Renal pelvis (tissue), 4 donors: ENCODE results near the gene TMEM141. TPM values are rescaled to one million over a fixed set of nuclear protein-coding genes. Genes with fewer than 3 reads are reported as not detected.
"Not testable (repeated sequence)": the region's sequence is repeated elsewhere in the genome, so short reads cannot be mapped to it uniquely, and the experiment has no call there.

Source experiments
- DNase-seq: peaks from one replicate; pipeline ENCODE4 v3.0.0-alpha.2; 2013
- polyA plus RNA-seq, 3 donors: library from polyadenylated mRNA; unstranded; fragments of 120-200 nt; gene quantifications; one replicate each; pipeline ENCODE4 v1.2.1, GENCODE V29; 2013; ENCODE audit not compliant: insufficient read length in 3 of 3

TMEM141 gene
- polyA plus RNA-seq, 3 donors, result 77.3 to 83.8 (median 78.0) TPM

GRCh38 chr9:136751244-136751643 is 39.9 kb upstream of the TMEM141 start:
- no peak for DNase-seq

DNA sequence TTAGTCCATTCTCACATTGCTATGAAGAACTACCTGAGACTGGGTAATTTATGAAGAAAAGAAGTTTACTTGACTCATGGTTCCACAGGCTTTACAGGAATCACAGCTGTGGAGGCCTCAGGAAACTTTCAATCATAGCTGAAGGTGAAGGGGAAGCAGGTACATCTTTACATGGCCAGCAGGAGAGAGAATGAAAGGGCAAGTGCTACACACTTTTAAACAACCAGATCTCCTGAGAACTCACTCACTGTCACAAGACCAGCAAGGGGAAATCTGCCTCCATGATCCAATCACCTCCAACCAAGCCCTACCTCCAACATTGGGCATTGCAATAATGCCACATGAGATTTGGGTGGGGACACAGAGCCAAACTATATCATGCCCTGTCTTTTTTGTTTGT is 39.3 kb upstream of the TMEM141 start:
- no peak for DNase-seq

DNA sequence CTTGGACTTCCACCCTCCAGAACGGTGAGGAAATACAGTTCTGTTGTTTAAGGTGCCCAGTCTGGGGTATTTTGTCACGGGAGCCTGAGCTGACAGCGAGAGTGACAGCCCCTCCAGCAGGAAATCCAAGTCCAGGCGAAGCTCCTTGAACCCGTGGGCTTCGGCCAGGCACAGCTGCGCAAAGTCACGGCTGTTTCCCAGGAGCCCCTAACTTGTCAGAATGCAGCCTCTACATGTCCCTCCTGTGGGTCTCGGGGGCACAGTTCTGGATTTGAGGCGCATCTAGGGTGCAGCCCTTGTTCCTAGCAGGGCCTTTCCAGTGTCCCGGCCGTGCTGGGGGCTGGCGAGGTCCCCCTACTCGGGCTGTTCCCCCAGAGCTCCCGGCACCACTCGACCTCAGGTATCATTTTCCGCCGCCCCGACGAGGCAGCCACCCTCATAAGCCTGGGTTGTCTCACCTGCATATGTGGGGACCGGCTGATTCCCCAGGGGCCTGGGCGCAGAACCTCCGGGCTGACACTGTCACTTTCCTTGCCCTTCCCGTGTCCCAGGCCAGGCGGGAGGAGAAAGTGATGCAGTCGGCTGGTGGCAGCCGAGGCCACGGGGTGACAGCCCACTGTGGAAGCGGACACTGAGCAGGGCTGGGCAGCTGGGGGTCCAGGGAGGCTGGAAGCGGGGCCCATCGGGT is 37.6 kb upstream of the TMEM141 start:
- no peak for DNase-seq

GRCh38 chr9:136754059-136754572 is 37.0 kb upstream of the TMEM141 start:
- DNase-seq, result no peak

GRCh38 chr9:136754626-136755301 is 36.4 kb upstream of the TMEM141 start:
- no peak for DNase-seq

DNA sequence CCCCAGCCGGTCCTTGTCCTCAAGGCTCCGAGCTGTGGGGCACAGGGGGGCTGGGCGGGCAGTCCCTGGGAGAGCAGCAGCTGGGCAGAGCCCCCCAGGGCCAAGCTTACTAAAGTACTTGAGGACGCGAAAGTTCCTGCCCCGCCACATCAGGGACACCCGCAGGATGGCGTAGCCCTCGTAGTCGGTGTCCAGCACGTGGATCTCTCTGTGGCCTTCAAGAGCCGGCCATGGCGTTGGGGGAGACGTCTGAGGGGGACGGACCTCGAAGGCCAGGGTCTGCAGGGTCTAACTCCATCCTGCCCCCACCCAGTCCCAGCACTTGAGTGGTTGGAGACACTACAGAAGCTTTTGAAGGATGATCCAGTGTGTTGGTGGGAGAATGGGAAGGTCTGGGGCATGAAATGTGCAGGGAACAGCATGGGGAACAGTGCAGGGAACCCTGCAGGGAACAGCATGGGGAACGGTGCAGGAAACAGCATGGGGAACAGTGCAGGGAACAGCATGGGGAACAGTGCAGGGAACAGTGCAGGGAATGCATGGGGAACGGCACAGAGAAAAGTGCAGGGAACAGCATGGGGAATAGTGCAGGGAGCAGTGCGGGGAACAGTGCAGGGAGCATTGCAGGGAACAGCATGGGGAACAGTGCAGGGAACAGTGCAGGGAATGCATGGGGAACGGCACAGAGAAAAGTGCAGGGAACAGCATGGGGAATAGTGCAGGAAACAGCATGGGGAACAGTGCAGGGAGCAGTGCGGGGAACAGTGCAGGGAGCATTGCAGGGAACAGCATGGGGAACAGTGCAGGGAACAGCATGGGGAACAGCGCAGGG is 35.6 kb upstream of the TMEM141 start:
- DNase-seq, result not testable (repeated sequence)

- no peak for DNase-seq
Measured at GRCh38 chr9:136756134-136756438, 35.1 kb upstream of the TMEM141 start.

DNA sequence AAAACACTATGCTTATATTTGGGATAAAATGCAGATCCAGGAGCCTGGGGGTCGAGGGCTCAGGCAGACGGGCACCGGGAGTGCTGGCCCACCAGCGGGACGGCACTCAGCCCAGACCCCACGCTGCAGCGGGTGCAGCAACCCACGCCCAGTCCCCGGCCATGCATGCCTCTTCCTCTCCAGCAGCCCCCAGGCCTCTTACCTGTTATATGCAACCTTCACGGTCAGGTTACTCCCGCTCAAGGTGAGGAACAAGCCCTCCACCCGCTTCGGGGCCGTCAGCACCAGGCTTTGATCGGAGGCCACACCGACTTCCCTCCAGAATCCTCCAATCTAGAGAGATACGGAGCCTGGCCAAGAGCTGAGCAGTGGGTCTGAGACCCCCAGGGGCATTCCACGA is 34.3 kb upstream of the TMEM141 start:
- DNase-seq, result no peak

DNA sequence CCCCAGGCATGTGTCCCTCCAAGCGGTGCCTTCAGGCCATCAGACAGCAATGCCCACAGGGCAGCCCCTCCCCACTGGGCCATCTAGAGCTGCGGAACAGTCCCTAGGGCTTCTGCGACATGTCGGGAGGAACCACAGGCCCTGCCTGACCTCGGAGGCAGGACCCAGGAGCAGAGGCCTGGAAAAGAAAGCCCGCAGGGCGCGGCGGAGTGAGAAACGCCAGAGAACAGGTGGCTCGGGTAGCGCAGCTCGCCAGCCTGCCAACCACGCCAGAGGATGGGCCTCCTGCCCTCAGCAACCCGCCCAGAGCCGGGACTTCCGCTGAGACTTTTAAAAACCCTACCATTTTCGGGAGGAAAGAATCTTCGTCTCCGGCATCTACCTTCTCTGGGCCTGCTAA is 33.8 kb upstream of the TMEM141 start:
- no peak for DNase-seq

- DNase-seq, result no peak
Measured at GRCh38 chr9:136757751-136758140, 33.4 kb upstream of the TMEM141 start.

- no peak for DNase-seq
Measured at GRCh38 chr9:136759001-136759400, 32.1 kb upstream of the TMEM141 start.

DNA sequence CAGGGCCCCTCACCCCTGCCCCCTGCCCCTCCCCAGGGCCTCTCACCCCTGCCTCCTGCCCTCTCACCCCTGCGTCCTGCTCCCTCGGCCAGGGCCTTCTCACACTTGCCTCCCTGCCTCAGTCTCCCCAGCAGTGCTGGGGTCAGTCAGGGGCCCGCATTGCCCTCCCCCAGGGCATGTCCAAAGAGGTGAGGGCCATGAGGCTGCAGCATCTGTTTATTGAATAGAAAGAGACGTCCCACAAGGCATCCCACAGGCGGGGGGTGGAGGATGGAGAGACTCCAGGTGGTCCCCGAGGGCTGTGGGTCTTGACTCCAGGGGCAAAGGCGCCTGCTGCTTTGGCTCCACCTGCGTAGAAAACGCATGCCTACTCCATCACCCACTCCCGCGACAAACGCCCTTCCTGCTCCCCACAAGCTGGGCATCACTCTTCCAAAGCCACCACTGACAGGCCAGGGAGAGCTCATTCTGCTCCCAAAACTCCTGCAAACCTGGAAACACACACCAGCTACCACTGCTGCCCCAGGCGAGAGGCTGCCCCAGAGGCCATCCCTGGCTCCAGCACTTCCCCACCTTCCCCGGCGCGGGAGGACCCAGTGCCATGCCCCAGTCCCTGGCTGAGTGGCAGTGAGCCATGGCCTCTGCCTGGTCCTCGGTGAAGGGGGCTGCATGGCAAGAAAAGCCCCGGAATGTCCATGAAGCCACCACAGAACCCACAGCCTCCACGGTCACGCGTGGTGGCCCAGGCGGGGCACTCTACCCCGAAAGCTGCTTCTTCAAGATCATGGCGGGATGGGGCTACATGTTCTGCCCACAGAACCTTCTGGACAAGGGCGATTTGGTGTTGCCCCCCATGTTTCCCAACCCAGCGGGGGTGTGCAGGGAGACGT is 31.5 kb upstream of the TMEM141 start:
- no peak for DNase-seq

DNA sequence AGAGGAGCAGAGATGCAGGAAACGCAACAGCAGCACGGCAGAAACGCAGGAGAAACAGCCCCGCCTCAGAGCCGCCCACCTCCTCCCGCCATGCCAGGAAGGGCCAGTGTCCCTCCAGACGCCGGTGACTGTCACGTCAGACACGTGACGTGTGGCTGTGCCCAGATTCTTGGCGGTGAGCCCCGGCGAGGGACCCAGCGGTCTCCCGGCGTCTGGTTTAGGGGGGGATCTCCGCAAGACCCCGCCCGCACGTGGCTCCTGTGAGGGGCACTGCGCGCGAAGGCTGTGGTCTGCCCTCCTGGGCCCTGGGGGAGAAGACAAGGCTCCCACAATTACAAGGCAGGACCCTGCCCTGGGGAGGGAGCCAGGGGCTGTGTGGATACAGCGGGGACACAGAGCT is 30.7 kb upstream of the TMEM141 start:
- DNase-seq, result no peak

- not testable (repeated sequence) for DNase-seq
Measured at GRCh38 chr9:136760834-136761544, 30.2 kb upstream of the TMEM141 start.

- no peak for DNase-seq
Measured at GRCh38 chr9:136761545-136761981, 29.6 kb upstream of the TMEM141 start.

- DNase-seq, result no peak
Measured at GRCh38 chr9:136762221-136762691, 28.9 kb upstream of the TMEM141 start.

- DNase-seq, result no peak
Measured at GRCh38 chr9:136762915-136763648, 28.1 kb upstream of the TMEM141 start.

GRCh38 chr9:136763649-136764035 is 27.5 kb upstream of the TMEM141 start:
- no peak for DNase-seq

GRCh38 chr9:136764301-136764891 is 26.7 kb upstream of the TMEM141 start, which contains the start of gene LCN15:
LCN15 (minus strand) TSS chr9:136764518; CDS start chr9:136764488, 30 bp downstream.
- DNase-seq, result no peak

DNA sequence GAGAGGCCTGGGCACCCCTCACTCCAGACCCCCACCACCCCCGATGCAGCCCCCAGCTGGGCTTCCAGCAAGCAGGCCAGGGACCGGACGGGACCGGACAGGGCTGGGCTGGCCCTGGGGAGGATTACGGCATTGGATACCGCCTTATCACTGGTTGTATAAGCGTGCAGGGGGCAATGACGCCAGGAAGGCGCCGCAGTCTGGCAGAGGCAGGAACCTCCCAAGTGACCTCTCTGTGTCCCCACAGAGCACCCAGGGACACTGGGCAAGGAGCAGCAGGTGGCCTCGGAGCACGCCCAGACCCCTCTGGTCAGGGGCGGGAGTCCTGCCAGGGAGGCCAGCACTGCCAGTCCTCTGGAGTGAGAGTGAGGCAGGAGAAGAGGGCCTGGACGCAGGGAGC is 26.1 kb upstream of the TMEM141 start:
- no peak for DNase-seq
